HG03378 (cell line): Measurements from ENCODE around the gene COLEC11.
"Not testable (repeated sequence)": the region's sequence is repeated elsewhere in the genome, so short reads cannot be mapped to it uniquely, and the experiment has no call there.

Experiments used
- ATAC-seq: cut with Tn5 transposase; IDR thresholded peaks from one replicate; pipeline ENCODE4 v1.9.1; 2021; ENCODE audit warnings: mild to moderate bottlenecking, moderate library complexity; ENCODE audit not compliant: unreplicated experiment

Gene COLEC11

DNA sequence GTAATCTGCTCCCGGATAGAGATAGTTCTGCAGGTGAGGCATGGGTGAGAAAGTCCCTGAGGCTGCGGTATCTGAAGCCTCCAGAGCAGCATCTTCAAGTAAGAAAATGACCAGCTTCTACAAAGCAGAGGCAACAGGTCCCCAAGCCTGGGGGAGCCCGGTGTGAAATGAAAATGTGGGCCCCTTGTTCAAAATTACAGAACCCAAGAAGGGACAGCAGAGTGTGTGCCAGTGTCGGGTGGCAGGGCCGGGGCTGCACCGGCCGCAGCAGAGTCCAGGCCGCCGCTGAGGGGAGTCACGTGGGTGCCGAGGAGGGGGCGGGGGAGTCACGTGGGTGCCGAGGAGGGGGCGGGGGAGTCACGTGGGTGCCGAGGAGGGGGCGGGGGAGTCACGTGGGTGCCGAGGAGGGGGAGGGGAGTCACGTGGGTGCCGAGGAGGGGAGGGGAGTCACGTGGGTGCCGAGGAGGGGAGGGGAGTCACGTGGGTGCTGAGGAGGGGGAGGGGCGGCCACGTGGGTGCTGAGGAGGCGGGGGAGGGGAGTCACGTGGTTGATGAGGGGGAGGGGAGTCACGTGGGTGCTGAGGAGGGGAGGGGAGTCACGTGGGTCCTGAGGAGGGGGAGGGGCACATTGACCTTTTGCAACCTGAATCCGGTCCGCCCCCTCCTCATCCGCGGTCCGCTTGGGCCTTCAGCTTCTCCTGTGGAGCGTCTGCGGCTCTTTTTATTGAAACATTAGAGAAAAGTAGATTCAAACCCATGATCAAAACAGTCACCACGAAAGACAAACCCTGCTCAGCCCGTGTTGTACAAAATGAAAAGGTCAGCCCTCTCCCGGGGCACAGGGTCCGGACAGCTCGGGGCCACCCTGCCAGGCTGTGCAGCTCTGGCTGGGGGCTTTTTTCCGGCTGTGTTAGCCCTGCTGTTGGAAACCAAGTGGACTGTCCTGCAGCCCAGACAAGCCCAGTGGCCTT, 10.4 kb downstream of the COLEC11 start:
- ATAC-seq: no peak

DNA sequence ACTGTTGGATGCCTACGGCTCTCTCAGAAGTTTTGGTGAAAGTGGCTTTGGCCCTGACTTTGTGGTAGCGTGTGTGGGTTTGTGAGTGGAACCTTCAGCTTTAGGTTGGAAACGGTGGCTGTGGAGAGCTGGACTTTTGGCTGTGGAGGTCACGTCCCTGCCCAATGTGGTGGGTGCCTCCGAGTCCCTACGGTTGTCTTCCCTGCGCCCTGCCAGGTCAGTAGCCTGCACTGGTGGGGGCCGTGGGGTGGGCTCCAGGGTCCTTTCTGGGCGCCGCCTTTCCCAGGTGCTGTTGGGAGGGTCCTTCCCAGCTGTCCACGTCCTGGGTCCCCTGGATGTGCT, 11.1 kb downstream of the COLEC11 start:
- ATAC-seq: no peak

DNA sequence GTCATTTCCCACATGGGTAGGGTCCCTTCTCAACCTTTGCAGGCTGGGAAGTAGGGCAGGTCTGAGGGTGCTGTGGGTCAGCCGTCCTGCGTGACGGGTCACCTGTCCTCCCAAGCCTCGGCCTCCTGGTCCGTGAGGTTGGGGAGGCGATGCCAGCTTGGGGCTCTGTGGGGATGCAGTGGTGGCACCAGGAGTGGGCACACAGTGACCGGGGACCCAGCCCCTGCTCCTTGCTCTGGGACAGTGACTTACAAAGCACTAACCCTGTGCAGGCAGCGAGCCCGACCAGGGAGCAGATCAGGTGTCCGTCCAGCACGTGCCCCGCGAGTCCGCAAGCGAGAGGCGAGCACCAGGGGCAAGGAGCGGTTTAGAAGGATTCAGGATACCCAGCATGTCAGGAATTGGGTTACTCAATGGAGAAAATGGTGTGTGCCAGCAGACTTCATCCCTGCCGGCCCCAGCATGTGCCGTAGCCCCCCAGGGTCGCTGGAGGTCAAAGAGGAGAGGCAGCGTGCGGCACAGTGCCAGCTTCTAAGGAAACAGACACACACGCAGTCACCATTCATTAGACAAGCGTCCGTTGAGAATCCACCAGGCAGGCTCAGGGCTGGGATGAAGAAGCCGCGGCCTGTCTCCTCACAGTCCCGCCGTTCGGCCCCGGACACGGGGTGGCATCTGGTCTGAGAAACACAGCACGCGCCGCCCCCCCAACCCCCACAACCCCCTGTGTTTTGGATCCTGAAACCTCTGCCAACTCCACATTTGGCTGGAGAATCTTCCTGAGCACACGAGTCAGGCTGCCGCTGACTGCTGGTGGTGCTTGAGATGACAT, 11.7 kb downstream of the COLEC11 start:
- no peak for ATAC-seq

DNA sequence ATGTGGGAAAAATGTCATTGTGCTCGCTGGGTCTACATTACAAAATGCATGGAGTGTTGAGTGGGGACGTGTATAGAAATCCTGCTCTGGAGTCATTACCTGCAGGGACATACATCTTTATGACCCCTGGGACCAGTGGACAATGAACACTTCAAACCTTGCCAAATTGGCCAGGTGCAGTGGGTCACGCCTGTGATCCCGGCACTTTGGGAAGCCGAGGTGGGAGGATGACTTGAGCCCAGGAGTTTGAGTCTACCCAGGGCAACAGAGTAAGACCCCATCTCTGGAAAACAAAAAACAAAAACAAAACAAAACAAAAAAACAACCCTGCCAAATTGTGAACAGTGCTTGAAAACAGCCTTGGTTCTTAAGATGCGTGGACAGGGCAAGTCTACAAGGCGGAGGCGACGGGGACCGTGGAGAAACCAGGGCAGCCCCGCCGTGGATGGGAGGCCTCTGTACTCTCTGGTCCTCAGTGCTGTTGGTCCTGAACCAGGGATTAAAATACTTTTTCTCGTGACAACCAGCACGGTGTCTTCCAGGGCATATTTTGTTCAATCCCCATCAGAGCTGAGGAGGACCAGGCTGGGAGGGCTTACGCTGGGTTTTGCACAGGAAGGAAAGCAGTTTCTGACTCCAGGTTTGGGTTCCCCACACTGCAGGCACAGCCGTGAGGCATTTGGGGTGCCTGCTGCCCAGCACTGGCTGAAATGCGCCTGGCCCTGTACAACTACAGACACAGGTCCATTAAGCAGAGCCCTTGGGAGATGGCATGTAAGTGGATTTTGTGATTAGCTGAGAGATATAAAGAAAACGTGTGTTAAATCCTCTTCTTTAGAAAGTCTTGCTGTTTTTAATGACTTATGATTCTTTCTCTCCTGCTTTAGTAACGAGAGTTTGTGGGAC, 13.7 kb downstream of the COLEC11 start:
- ATAC-seq: no peak

DNA sequence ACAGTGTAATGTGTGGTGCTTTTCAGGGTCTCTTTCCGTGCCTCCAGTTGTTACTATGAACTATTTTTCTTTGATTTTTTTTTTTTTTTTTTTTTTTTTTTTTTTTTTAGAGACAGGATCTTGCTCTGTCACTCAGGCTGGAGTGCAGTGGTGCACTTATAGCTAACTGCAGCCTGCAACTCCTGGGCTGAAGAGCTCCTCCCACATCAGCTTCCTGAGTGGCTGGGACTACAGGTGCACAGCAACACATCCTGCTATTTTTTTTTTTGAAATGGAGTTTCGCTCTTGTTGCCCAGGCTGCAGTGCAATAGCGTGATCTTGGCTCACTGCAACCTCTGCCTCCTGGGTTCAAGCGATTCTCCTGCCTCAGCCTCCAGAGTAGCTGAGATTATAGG, 14.4 kb downstream of the COLEC11 start:
- not testable (repeated sequence) for ATAC-seq

DNA sequence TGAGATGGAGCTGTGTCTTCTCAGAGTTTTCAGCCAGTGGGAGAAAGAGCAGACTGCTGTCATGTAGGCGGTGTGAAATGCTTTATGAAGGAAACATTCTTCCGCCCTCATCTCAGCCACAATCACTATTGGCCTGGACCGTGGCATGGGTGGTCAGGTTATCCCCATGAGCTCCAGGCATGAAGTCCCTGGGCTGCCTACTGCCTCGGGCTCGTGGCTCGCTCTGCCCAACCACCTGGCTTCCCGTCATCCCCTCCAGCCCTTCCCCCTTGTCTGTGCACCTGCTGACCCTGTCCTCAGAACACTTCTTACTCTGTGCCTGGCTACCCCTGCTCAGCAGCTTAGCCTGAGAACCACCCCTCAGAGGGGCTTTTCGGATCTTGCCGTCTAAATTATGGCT, 15.5 kb downstream of the COLEC11 start:
- ATAC-seq: no peak

DNA sequence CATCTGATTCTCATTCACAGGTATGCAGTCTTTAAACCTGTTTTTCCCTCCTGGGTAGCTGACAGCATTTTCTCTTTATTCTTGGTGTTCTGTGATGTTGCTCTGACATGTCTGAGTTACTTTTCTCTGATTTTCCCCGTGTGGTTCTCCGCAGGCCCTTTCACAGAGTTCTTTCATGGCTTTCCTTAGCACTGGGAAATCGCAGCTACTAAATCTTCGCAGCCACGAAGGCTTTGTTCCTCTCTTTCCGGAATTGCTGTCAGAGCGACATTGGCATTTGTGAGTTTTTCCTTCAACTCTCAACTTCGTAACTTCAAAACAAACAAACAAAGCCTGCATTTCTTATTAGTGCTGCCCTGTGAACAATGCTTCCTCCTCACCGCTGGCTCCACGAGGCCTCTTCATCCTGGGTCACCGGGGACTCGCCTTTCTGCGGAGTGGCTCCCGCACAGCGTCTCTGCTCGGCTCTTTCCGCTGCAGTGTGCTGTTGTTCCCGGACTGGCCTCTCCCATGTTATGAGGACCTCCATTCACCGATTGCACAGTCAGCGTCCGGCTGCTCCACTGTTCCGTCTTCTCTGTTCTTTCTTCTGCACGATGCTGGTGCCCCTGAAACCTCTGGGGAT, 16.1 kb downstream of the COLEC11 start:
- no peak for ATAC-seq

DNA sequence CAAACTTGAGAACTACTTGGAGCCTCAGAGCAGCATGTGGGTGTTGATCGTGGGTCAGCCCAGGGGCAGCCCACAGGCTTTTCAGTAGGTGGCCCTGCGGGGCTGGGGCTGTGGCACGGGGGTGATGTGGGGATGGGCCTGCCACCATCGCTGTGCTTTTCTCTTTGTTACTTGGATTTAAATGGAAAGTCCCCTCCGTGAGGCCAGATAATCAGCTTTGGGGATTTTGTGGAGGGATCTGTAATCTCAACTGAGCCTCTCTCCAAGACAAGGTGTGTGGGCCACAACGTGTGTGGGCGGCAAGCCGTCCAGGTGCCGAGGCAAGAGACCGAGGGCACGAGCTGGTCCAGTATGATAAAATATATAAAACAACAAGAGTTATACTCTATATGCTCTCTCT, 16.7 kb downstream of the COLEC11 start:
- no peak for ATAC-seq

DNA sequence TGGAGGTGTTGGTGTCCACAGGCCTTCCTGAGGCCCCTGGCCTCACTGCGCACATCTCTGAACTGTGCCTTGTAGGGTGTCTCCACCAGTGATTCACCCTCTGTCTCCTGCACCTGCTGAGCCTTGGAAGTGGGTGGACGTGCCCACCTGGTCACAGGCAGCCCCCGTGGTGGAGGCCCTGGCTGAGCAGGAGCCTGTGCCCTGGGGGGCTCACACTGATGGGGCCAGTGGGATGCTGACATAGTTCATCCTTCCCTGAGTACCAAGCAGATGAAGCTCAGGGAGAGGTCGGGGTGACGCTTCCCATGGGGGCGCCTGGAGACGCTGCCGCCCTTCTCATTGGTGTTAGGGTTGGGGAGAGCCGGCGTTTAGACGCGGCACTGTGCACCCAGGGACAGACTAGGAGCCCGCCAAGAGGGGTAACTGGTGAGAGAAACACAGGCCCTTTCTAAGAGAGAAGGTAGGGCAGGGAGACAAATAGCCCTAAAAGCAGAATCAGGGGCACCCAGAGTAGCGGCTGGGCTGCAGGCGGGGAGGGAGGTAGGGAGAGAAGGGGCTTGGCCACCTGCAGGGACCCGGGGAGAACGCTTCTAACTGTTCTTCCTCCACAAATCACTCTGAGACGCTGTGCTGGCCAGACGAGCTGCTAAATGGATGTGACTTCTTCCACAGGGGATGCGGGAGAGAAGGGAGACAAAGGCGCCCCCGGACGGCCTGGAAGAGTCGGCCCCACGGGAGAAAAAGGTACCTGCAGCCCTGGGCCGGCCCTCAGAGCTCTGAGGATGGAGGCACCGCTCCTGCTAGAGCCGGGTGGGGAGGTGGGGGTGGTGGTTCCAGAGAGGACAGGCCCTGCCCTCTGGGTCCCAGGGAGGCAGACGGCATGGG, 18.0 kb downstream of the COLEC11 start:
- no peak for ATAC-seq

DNA sequence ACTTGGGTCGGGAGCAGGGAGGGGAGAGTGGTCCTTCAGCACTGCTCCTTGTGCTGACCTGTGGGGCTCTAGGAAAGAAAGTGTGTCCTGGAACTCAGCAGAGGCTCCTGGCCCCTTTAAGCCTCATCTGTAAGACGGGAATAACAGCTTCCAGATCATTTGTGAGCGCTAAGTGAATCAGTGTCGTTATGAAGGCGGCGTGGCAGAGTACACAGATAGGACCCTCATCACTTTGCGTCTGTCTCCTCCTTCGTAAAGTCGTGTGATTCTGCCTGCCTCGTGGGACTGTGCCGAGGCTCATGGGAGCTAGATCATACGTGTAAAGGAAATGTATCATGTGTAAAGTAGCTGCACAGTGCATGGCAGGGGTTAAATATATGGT, 18.6 kb downstream of the COLEC11 start:
- ATAC-seq: no peak

DNA sequence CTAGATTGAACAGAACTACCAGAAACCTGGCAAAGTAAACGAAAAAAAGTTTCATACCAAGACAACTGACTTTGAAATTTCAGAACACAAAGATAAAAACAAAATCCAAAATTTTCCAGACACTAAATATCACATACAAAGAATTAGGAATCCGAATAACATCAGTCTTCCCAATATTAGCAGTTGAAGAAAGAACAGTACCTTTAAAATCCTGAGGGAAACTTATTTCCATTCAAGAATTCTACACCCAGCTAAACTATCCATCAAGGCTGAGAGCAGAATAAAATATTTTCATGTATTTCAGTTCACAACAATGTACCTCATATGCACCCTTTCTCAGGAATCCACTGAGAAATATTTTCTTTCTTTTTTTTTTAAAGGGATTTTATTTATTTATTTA, 19.8 kb downstream of the COLEC11 start:
- ATAC-seq: not testable (repeated sequence)

DNA sequence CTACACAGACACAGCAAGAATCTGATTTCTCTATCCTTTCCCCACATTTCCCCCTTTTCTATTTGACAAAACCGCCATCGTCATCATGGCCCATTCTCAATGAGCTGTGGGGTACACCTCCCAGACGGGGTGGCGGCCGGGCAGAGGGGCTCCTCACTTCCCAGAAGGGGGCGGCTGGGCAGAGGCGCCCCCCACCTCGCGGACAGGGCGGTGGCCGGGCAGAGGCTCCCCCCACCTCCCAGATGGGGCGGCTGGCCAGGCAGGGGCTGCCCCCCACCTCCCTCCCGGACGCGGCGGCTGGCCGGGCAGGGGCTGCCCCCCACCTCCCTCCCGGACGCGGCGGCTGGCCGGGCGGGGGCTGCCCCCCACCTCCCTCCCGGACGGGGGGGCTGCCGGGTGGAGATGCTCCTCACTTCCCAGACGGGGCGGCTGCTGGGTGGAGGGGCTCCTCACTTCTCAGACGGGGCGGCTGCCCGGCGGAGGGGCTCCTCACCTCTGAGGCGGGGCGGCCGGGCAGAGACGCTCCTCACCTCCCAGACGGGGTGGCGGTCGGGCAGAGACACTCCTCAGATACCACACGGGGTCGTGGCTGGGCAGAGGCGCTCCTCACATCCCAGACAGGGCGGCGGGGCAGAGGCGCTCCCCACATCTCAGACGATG, 20.8 kb downstream of the COLEC11 start:
- not testable (repeated sequence) for ATAC-seq

DNA sequence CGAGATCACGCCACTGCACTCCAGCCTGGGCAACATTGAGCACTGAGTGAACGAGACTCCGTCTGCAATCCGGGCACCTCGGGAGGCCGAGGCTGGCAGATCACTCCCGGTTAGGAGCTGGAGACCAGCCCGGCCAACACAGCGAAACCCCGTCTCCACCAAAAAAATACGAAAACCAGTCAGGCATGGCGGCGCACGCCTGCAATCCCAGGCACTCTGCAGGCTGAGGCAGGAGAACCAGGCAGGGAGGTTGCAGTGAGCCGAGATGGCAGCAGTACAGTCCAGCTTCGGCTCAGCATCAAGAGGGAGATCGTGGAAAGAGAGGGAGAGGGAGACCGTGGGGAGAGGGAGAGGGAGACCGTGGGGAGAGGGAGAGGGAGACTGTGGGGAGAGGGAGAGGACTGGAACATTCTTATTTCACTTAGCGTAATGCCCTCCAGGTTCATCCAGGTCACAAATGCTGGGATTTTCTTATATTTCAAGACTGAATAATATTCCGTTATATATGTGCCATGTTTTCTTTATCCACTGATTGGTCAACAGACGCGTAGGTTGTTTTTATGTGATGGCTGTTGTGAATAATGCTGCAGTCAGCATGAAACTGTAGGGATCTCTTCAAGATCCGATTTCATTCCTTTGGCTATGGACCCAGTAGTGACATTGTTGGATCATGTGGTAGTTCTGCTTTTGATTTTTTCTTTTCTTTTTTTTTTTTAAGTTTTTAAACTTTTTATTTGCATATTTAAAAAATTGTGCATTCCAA, 21.7 kb downstream of the COLEC11 start:
- not testable (repeated sequence) for ATAC-seq

DNA sequence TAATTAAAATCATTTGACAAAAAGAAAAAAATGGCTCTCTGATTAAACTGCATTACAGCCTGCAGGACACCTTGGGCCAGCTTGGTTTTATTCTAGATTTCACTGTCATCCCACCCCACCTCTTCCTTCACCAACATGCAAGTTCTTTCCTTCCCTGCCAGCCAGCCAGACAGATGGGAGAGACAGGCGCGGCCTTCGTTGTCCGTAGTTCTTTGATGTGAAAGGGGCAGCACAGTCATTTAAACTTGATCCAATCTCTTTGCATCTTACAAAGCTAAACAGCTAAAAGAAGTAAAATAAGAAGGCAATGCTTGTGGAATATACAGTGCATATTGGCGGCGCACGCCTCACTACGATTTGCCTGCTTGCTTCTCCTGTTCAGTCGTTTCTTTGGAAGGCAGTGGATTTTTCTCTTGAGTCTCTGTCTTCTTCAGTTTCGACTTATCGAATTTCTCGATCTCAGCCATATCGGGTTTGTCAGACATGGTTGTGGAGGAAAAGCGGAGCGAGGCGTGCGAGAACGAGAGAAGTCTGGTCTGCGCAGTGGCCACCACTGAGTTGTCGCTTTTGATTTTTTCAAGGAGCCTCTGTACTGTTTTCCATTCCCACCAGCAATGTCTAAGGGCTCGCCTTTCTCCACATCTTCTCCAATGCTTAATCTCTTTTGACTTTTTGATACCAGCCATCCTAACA, 22.4 kb downstream of the COLEC11 start:
- ATAC-seq: no peak

DNA sequence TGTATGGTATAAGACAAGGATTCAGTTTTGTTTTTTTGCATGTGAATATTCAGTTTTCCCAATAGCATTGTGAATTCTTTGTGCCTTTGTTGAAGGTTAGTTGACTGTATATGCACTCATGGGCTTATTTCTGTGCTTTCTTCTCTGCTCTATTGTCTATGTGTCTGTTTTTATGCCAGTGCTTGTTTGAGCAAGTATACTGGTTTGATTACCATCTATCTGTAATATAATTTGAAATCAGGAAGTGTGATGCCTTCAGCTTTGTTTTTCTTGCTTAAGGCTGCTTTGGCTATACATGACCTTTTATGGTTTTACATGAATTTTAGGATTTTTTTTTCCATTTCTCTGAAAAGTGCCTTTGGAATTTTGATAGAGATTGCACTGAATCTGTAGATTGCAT, 23.5 kb downstream of the COLEC11 start:
- no peak for ATAC-seq

DNA sequence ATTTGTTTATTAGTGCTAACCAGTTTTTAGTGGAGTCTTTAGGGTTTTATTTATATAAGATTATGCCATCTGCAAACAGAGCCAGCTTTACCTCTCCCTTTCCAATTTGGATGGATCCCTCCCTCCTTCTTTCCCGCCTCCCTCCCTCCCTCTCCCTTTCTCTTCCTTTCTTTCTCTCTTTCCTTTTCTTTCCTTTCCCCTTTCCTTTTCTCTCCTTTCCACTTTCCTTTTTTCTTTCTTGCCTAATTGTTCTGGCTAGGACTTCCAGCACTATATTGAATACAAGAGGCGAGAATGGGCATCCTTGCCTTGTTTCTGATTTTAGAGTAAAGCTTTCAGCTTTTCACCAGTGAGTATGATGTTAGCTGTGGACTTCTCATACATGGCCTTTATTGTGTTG, 24.1 kb downstream of the COLEC11 start:
- no peak for ATAC-seq

DNA sequence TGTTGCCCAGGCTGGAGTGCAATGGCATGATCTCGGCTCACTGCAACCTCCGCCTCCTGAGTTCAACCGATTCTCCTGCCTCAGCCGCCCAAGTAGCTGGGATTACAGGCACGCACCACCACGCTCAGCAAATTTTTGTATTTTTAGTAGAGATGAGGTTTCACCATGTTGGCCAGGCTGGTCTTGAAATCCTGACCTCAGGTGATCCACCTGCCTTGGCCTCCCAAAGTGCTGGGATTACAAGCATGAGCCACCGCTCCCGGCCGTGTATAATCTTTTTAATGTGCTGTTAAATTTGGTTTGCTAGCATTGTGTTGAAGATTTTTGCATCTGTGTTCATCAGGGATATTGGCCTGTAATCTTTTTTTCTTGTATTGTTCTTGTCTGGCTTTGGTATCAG, 24.7 kb downstream of the COLEC11 start:
- ATAC-seq: not testable (repeated sequence)

DNA sequence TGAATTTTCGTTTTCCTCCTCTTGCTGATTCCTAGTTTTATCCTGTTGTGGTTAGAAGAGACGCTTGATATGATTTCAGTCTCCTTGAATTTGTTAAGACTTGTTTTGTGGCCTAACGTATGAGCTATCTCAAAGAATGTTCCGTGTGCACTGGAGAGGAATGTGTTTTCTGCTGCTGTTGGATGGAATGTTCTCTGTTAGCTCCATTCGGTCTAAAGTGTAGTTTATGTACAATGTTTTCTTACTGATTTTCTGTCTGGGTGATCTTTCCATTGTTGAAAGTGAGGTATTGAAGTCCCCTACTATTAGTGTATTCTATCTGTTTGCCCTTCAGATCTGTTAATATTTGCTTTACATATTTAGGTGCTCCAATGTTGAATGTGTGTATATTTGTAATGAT, 25.9 kb downstream of the COLEC11 start:
- ATAC-seq: no peak
